HCT116 (cell line): ENCODE data around the gene GP1BB. TPM values are rescaled to one million over a fixed set of nuclear protein-coding genes. Genes with fewer than 3 reads are reported as not detected.

ENCODE experiments used
- ATAC-seq: fragments of 200-7000 bp; cut with Tn5 transposase; 2 replicates; pipeline ENCODE4 v1.9.1; 2020; ENCODE audit warnings: mild to moderate bottlenecking, moderate library complexity
- BruUV-seq: library from RNA; stranded (reverse); fragments of 400-500 nt; replicated peaks from 2 replicates; lab custom pipeline; 2021; lab: Mats Ljungman, UMichigan
- CTCF ChIA-PET: fragments of 300-600 bp; sonication (Branson Sonifier 250); formaldehyde crosslinking; loops from one replicate; lab custom pipeline; 2021; ENCODE audit warnings: antibody characterized with exemption; lab: Charles Lee
- POLR2A ChIA-PET: fragments of 300-600, 350-600 bp; sonication (Branson Sonifier 250); formaldehyde crosslinking; loops from one replicate; lab custom pipeline; 2021; ENCODE audit warnings: antibody characterized with exemption; lab: Charles Lee
- RAD21 ChIA-PET, 2 experiments: fragments of 300-600 bp; sonication (Branson Sonifier 250); formaldehyde crosslinking; loops; one replicate each; lab custom pipeline; 2023; ENCODE audit warnings: low total read pairs in 2 of 2; ENCODE audit not compliant: uncharacterized antibody in 2 of 2, unreplicated experiment in 2 of 2, low non-redundant PET in 1 of 2; lab: Charles Lee
- DNase-seq: peaks from one replicate; pipeline ENCODE4 v3.0.0-alpha.2; 2010; ENCODE audit warnings: low read depth, low spot score
- H2AFZ ChIP-seq: fragments of 200-600 bp; shearing (Covaris generic), sonication (generic); 2 replicates; pipeline ENCODE4 v1.6.1; 2017; ENCODE audit warnings: low read depth, mixed run types, mixed read lengths, antibody characterized with exemption, low read length; ENCODE audit not compliant: poor library complexity, severe bottlenecking
- H3K27ac ChIP-seq: 2 replicates; pipeline ENCODE4 v1.5.1; 2012; ENCODE audit warnings: low read depth, low read length
- H3K27me3 ChIP-seq: fragments of 200-600 bp; sonication (generic); 2 replicates; pipeline ENCODE4 v1.6.1; 2016; ENCODE audit warnings: mixed run types, low read length, mixed read lengths; ENCODE audit not compliant: insufficient read depth
- H3K36me3 ChIP-seq, 2 experiments: fragments of 200-500 bp in 1 of 2; fragments of 200-600 bp in 1 of 2; sonication (Bioruptor generic) in 1 of 2; sonication (generic) in 1 of 2; 2 replicates each; pipeline versions ENCODE4 v1.5.1 to v1.6.1; 2014 to 2016; ENCODE audit warnings: low read length in 2 of 2, inconsistent platforms in 1 of 2, mixed read lengths in 1 of 2, mixed run types in 1 of 2; ENCODE audit not compliant: insufficient read depth in 2 of 2, control insufficient read depth in 1 of 2
- H3K4me1 ChIP-seq, 2 experiments: fragments of 200-600 bp in 1 of 2; sonication (generic) in 1 of 2; 2 replicates each; pipeline versions ENCODE4 v1.5.1 to v1.6.1; 2012 to 2017; ENCODE audit warnings: low read length in 2 of 2, inconsistent platforms in 1 of 2, mild to moderate bottlenecking in 1 of 2, mixed read lengths in 1 of 2, mixed run types in 1 of 2, moderate library complexity in 1 of 2; ENCODE audit not compliant: insufficient read depth in 2 of 2, control insufficient read depth in 1 of 2
- H3K4me2 ChIP-seq: fragments of 200-600 bp; sonication (generic); 2 replicates; pipeline ENCODE4 v1.6.1; 2017; ENCODE audit warnings: mixed run types, low read length, mixed read lengths
- H3K4me3 ChIP-seq, 2 experiments: fragments of 200-600 bp in 1 of 2; sonication (generic) in 1 of 2; replicated peaks in 1 of 2; 2 replicates each; pipeline ENCODE4 v1.5.1; 2011 to 2016; ENCODE audit warnings: low read length in 2 of 2, control low read depth in 1 of 2, low read depth in 1 of 2, mild to moderate bottlenecking in 1 of 2, mixed read lengths in 1 of 2, mixed run types in 1 of 2
- H3K79me2 ChIP-seq: fragments of 200-600 bp; sonication (generic); 2 replicates; pipeline ENCODE4 v1.6.1; 2017; ENCODE audit warnings: mild to moderate bottlenecking, mixed run types, low read length, moderate library complexity, mixed read lengths; ENCODE audit not compliant: insufficient read depth
- H3K9ac ChIP-seq: fragments of 200-600 bp; sonication (generic); 2 replicates; pipeline ENCODE4 v1.6.1; 2016; ENCODE audit warnings: low read length, mixed read lengths
- H3K9me2 ChIP-seq: fragments of 200-600 bp; sonication (generic), shearing (Covaris generic); 2 replicates; pipeline ENCODE4 v1.6.1; 2017; ENCODE audit warnings: mixed run types, mild to moderate bottlenecking, moderate library complexity; ENCODE audit not compliant: insufficient read depth
- H3K9me3 ChIP-seq, 2 experiments: fragments of 200-500 bp in 1 of 2; fragments of 200-600 bp in 1 of 2; sonication (Bioruptor generic) in 1 of 2; sonication (generic) in 1 of 2; 2 replicates each; pipeline ENCODE4 v1.6.1; 2014 to 2017; ENCODE audit warnings: low read length in 2 of 2, mixed read lengths in 2 of 2, inconsistent platforms in 1 of 2, low read depth in 1 of 2, mild to moderate bottlenecking in 1 of 2, mixed run types in 1 of 2, moderate library complexity in 1 of 2; ENCODE audit not compliant: control insufficient read depth in 1 of 2, insufficient read depth in 1 of 2
- H4K20me1 ChIP-seq: fragments of 200-600 bp; sonication (generic), shearing (Covaris generic); 2 replicates; pipeline ENCODE4 v1.6.1; 2017; ENCODE audit warnings: mixed run types, mild to moderate bottlenecking, moderate library complexity; ENCODE audit not compliant: insufficient read depth
- CBX3 ChIP-seq: IDR thresholded peaks from 2 replicates; pipeline ENCODE4 v1.6.1; 2012; ENCODE audit warnings: low read depth
- CEBPB ChIP-seq: IDR thresholded peaks from 2 replicates; pipeline ENCODE4 v1.6.1; 2012; ENCODE audit warnings: low read depth
- EZH2 ChIP-seq: fragments of 200-600 bp; sonication (generic); IDR thresholded peaks from 2 replicates; pipeline ENCODE4 v1.6.1; 2017; ENCODE audit warnings: antibody characterized with exemption, mixed run types
- FOSL1 ChIP-seq: IDR thresholded peaks from 2 replicates; pipeline ENCODE4 v1.6.1; 2012; ENCODE audit warnings: low read depth
- JUND ChIP-seq: IDR thresholded peaks from 2 replicates; pipeline ENCODE4 v1.6.1; 2012
- RAD21 ChIP-seq: IDR thresholded peaks from 2 replicates; pipeline ENCODE4 v1.6.1; 2012; ENCODE audit warnings: low read depth, mild to moderate bottlenecking
- SP1 ChIP-seq: IDR thresholded peaks from 2 replicates; pipeline ENCODE4 v1.6.1; 2012; ENCODE audit warnings: low read depth
- TCF7L2 ChIP-seq: IDR thresholded peaks from 2 replicates; pipeline ENCODE4 v1.7.0; 2011; ENCODE audit warnings: borderline replicate concordance, inconsistent platforms; ENCODE audit not compliant: insufficient read depth, insufficient read length; ENCODE audit errors: extremely low read depth
- YY1 ChIP-seq: IDR thresholded peaks from 2 replicates; pipeline ENCODE4 v1.6.1; 2011; ENCODE audit warnings: low read length, low read depth, moderate library complexity, mild to moderate bottlenecking; ENCODE audit not compliant: insufficient replicate concordance; ENCODE audit errors: extremely low read depth
- ZNF274 ChIP-seq: fragments of 200-500 bp; sonication (Bioruptor generic); IDR thresholded peaks from 2 replicates; pipeline ENCODE4 v1.6.1; 2014; ENCODE audit warnings: mild to moderate bottlenecking, low read depth, low read length, inconsistent platforms
- intact Hi-C: fragments of 100-400 bp; cut with micrococcal nuclease; formaldehyde crosslinking; loops from 2 replicates; pipeline ENCODE4 v1.10.0; 2022
- total RNA-seq: library from RNA; stranded (reverse); gene quantifications from one replicate; pipeline ENCODE4 v1.2.1, GENCODE V29; 2021; ENCODE audit not compliant: unreplicated experiment
- TF ChIP-seq, protein P1 (sequence below): IDR thresholded peaks from 2 replicates; pipeline ENCODE4 v1.6.1; 2012
- TF ChIP-seq, protein P2 (sequence below): IDR thresholded peaks from 2 replicates; pipeline ENCODE4 v1.6.1; 2012; ENCODE audit warnings: low read depth
- TF ChIP-seq, protein P3 (sequence below): IDR thresholded peaks from 2 replicates; pipeline ENCODE4 v1.6.1; 2011; ENCODE audit warnings: mild to moderate bottlenecking, low read length, moderate library complexity; ENCODE audit not compliant: insufficient replicate concordance; ENCODE audit errors: extremely low read depth

GP1BB gene
- total RNA-seq, 1 experiment from 2014 or later = 4.8 TPM

DNA sequence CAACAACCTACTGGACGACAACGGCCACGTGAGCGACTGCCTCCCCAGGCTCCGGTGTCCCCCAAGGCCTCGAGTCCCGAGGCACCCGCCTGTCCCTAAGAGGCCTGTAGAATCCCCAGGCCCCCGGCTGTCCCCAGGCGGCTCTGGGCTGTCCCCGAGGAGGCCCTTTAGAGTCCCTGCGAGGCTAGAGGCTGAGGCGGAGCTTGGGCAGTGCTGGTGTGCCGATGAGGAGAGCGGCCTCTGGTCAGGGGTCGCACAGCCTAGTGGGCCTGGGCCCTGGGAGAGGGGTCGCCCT, 40.9 kb downstream of the GP1BB start:
- Histone ChIP-seq H3K36me3 (no peaks in the 10 kb centered on the region), H4K20me1 (no peaks in the 10 kb centered on the region), H3K9ac (no peak overlapping the region), H3K79me2 (peaks cover 25% of the 10 kb centered on the region), H2AFZ (no peak overlapping the region), H3K27ac (no peak overlapping the region; the same call in 1 of the 2 replicates), H3K4me3 (no peak overlapping the region), H3K4me1 (peaks cover 12 to 23% of the 10 kb centered on the region in 2 experiments), H3K9me3 (no peaks in the 10 kb centered on the region), H3K9me2 (no peaks in the 10 kb centered on the region), H3K4me2 (no peak overlapping the region), H3K27me3 (no peaks in the 10 kb centered on the region)
- ChIA-PET CTCF (no interaction called here), RAD21 (no interaction called here)
- no TSS peak for BruUV-seq
- DNase-seq = no peak
- no peak for TF ChIP-seq FOSL1
- TF ChIP-seq ZNF274 = no peak
- no peak for TF ChIP-seq EZH2
- no peak for TF ChIP-seq SP1
- no peak for TF ChIP-seq TCF7L2
- no peak for TF ChIP-seq CBX3
- TF ChIP-seq JUND = no peak
- TF ChIP-seq, protein P1, sequence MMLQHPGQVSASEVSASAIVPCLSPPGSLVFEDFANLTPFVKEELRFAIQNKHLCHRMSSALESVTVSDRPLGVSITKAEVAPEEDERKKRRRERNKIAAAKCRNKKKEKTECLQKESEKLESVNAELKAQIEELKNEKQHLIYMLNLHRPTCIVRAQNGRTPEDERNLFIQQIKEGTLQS = no peak
- TF ChIP-seq RAD21 = no peak
- TF ChIP-seq CEBPB = no peak
- TF ChIP-seq YY1 = no peak
- TF ChIP-seq, protein P2, sequence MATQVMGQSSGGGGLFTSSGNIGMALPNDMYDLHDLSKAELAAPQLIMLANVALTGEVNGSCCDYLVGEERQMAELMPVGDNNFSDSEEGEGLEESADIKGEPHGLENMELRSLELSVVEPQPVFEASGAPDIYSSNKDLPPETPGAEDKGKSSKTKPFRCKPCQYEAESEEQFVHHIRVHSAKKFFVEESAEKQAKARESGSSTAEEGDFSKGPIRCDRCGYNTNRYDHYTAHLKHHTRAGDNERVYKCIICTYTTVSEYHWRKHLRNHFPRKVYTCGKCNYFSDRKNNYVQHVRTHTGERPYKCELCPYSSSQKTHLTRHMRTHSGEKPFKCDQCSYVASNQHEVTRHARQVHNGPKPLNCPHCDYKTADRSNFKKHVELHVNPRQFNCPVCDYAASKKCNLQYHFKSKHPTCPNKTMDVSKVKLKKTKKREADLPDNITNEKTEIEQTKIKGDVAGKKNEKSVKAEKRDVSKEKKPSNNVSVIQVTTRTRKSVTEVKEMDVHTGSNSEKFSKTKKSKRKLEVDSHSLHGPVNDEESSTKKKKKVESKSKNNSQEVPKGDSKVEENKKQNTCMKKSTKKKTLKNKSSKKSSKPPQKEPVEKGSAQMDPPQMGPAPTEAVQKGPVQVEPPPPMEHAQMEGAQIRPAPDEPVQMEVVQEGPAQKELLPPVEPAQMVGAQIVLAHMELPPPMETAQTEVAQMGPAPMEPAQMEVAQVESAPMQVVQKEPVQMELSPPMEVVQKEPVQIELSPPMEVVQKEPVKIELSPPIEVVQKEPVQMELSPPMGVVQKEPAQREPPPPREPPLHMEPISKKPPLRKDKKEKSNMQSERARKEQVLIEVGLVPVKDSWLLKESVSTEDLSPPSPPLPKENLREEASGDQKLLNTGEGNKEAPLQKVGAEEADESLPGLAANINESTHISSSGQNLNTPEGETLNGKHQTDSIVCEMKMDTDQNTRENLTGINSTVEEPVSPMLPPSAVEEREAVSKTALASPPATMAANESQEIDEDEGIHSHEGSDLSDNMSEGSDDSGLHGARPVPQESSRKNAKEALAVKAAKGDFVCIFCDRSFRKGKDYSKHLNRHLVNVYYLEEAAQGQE = no peak
- TF ChIP-seq, protein P3, sequence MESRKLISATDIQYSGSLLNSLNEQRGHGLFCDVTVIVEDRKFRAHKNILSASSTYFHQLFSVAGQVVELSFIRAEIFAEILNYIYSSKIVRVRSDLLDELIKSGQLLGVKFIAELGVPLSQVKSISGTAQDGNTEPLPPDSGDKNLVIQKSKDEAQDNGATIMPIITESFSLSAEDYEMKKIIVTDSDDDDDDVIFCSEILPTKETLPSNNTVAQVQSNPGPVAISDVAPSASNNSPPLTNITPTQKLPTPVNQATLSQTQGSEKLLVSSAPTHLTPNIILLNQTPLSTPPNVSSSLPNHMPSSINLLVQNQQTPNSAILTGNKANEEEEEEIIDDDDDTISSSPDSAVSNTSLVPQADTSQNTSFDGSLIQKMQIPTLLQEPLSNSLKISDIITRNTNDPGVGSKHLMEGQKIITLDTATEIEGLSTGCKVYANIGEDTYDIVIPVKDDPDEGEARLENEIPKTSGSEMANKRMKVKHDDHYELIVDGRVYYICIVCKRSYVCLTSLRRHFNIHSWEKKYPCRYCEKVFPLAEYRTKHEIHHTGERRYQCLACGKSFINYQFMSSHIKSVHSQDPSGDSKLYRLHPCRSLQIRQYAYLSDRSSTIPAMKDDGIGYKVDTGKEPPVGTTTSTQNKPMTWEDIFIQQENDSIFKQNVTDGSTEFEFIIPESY = no peak
- TF ChIP-seq, all 23 proteins: peak for 0
- POLR2A ChIA-PET = no interaction called here
- no peak for ATAC-seq
- intact Hi-C loops = no loop called here
